Epithelial cell of esophagus (primary cell): ENCODE data around the gene USP9X.
"Not testable (repeated sequence)": the region's sequence is repeated elsewhere in the genome, so short reads cannot be mapped to it uniquely, and the experiment has no call there.

Experiments
- DNase-seq: peaks from one replicate; pipeline ENCODE4 v3.0.0; 2010; ENCODE audit warnings: low read depth
- H3K4me3 ChIP-seq: 2 replicates; pipeline ENCODE4 v1.5.1; 2011; ENCODE audit warnings: mild to moderate bottlenecking, low read length, control low read depth
- TF ChIP-seq, protein P1 (sequence below): IDR thresholded peaks from 2 replicates; pipeline ENCODE4 v1.5.1; 2011; ENCODE audit warnings: low read depth, mild to moderate bottlenecking, low read length, control low read depth, inconsistent platforms; ENCODE audit not compliant: insufficient read depth; ENCODE audit errors: missing control alignments

The USP9X gene

DNA sequence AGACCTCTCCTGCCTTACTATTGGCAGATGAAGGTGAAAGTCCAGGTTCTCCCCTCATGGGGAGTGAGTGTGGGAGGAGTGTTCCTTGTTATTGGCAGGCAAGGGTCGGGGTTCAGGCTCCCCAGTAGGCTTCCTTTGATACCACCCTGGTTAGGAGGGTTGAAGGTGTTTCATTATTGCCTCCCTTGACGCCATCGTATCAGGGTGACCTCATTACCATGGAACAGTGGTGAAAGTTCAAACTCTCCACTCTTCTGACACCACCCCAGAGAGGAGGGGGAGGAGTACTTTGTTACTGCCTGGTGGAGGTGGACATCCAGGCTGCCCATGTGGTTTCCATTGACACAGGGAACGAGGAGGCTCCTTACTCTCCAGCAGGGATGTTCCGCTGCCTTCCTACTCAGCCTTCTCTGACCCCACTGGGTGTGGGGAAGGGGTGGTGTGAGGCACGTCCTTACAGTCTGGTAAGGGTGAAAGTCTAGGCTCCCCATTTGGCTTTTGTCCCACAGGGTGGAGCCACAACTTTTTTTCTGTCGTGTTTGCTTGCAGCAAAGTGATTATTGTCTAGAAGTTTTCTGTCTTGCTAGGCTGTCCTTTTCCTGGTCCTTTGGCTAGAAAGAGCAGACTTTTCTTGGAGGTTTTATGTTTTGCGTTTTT is 37.2 kb upstream of the USP9X start:
- H3K4me3 ChIP-seq, result no peak overlapping the region
- TF ChIP-seq, protein P1, sequence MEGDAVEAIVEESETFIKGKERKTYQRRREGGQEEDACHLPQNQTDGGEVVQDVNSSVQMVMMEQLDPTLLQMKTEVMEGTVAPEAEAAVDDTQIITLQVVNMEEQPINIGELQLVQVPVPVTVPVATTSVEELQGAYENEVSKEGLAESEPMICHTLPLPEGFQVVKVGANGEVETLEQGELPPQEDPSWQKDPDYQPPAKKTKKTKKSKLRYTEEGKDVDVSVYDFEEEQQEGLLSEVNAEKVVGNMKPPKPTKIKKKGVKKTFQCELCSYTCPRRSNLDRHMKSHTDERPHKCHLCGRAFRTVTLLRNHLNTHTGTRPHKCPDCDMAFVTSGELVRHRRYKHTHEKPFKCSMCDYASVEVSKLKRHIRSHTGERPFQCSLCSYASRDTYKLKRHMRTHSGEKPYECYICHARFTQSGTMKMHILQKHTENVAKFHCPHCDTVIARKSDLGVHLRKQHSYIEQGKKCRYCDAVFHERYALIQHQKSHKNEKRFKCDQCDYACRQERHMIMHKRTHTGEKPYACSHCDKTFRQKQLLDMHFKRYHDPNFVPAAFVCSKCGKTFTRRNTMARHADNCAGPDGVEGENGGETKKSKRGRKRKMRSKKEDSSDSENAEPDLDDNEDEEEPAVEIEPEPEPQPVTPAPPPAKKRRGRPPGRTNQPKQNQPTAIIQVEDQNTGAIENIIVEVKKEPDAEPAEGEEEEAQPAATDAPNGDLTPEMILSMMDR, result no peak
- DNase-seq, result no peak

DNA sequence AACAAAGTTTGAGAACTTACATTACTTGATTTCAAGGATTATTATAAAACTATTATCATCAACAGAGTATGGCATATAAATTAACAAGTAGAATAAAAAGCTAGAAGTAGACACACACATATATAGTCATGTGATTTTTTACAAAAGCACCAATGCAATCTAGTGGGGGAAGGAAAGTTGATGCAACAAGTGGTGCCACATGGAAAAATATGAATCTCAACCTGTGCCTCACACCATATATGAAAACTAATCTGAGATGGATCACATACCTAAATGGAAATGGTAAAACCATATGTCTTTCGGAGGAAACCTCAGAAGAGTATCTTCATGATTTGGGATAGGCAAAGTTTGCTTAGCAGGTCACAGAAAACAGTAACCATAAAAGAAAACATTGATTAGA is 34.9 kb upstream of the USP9X start:
- TF ChIP-seq, protein P1, result no peak
- H3K4me3 ChIP-seq, result no peak overlapping the region
- DNase-seq, result no peak

DNA sequence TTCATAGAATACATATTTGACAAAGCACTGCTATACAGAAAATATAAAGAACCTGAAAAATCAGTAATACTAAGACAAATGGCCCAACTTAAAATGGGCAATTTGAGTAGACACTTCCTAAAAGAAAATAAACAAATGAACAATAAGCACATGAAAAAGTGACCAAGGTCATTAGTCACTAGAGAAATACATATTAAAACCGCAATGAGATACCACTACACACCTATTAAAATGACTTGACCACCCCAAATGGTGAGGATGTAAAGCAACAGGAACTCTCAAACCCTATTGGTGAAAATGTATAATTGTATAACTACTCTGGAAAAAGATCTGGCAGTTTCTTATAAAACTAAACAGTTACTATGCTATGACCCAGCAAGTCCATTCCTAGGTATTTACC is 34.0 kb upstream of the USP9X start:
- TF ChIP-seq, protein P1, result no peak
- H3K4me3 ChIP-seq, result no peak overlapping the region
- no peak for DNase-seq

DNA sequence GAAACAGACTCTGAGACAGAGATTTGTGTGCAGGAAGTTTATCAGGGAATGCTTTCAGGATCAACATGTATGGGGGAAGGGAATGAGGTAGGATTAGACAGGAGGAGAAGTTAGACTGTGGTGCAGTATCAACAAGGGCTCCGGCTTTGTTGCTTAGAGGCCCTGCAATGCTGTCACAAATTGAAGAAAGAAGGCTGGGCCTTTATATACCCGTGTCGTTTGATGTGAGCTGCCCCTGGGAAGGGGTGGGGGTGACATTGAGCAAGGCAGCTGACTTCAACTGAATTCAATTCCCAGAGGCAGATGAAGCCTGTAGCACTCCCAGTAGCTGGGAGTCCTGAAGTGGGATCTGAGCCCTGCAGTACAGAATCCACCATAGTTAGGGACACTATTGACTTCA is 29.5 kb upstream of the USP9X start:
- DNase-seq, result no peak
- no peak overlapping the region for H3K4me3 ChIP-seq
- TF ChIP-seq, protein P1, result no peak

DNA sequence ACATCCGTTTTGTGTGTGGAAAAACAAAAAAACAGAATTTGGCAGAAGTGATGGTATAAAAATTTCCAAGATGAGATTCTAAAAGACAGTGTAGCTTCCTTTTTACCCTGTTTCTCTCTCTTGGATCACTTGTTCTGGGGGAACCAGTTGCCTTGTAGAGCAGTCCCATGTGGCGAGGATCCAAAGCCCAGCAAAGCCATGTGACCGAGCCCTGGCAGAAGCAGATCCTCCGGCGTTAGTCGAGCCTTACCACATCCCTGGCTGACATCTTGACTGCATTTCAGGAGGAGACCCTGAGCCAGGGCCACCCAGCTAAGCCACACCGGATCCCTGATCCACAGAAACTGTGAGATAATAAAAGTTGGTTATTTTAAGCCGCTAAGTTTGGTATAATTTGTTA is 22.0 kb upstream of the USP9X start:
- H3K4me3 ChIP-seq, DNase-seq: not testable (repeated sequence)

DNA sequence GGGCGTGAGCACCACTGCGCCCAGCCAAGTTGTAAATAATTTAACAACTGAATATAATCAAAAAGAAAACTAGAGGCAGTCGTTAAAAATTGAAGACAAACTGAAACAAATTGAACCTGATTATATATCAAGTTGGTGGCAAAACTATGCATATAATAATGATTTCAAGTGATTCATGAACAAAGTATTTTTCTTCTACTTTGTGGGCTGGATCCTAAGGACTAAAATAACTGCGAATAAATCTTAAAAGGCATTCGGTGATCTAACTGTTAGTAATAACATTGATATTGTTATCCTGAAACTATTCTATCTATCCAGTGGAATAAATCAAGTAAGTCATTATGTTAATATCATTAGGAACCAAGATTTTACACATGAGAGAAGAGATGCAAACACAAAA is 21.2 kb upstream of the USP9X start:
- TF ChIP-seq, protein P1, result no peak
- no peak overlapping the region for H3K4me3 ChIP-seq
- DNase-seq, result no peak

DNA sequence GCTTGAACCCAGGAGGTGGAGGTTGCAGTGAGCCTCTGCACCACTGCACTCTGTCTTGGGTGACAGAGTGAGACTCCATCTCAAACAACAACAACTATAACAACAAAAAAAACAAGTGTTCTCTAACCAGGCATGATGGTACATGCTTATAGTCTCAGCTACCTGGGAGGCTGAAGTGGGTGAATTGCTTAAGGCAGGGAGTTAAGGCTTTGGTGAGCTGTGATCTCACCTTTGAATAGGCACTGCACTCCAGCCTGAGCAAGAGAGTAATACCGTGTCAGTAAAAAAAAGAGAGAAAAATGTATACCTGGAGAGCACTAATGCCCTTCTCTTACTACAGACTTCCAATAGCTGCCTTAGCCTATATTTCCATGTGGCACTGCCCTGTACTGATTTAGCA is 18.9 kb upstream of the USP9X start:
- TF ChIP-seq, protein P1, result no peak
- H3K4me3 ChIP-seq, result no peak overlapping the region
- DNase-seq, result peak; percentile 84

DNA sequence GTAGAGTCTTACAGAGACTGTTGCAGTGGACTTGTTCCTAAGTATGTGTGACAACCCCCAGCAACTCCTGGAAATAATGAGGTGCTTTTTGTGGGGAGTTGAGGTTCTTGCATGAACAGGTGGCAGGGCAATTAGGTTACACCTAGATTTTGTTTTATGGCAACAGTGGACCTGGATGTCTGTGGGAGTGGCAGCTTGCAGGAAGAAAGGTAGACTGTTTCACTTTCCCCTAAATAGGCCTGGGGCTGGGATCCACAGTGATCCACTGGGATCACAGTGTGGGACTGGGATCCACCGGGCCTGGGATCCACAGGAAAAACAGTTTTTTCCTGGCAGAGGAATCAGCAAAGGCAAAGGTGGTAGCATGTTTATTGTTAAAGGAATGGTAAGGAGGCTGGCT is 18.3 kb upstream of the USP9X start:
- DNase-seq, result no peak
- H3K4me3 ChIP-seq, result no peak overlapping the region
- TF ChIP-seq, protein P1, result no peak
